G401 (cell line): ENCODE data around the gene MAPK10. TPM values are rescaled to one million over a fixed set of nuclear protein-coding genes. Genes with fewer than 3 reads are reported as not detected.

Experiments used
- DNase-seq: peaks from one replicate; pipeline ENCODE4 v3.0.0-alpha.2; 2015; ENCODE audit warnings: low spot score
- in situ Hi-C: cut with HindIII; loops from 2 replicates; pipeline ENCODE4 v1.10.0; 2016; ENCODE audit warnings: low sequenced_read_pairs, mixed read lengths
- total RNA-seq: library from RNA; depleted of rRNA; stranded (reverse); fragments of >200 nt; shearing (Covaris generic); gene quantifications from 2 replicates; pipeline ENCODE4 v1.2.3, GENCODE V29; 2014

The MAPK10 gene
- total RNA-seq, 1 experiment from 2014 or later = 0.78 TPM

DNA sequence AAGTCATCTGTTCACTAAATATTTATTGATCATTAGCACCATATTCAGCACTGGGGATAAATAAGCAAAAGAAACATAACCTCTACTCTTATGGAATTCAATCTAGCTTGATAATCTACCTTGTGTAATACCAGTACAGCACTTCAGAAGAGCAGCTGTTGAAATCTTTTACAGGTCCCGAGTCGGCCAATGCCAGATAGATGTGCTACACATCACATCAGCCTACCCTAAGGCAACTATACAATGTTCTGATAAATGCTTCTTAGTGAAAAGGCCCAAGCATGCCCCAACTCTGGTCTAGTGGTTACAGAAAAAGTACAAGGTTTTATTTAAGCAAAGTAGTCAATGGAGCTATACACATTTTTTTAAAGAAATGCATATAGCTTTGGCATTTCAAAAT, 68.7 kb downstream of the MAPK10 start:
- in situ Hi-C loops = no loop called here
- no peak for DNase-seq

- in situ Hi-C loops = no loop called here
- DNase-seq = no peak
Observed at GRCh38 chr4:86286726-86287125, 73.1 kb downstream of the MAPK10 start.

DNA sequence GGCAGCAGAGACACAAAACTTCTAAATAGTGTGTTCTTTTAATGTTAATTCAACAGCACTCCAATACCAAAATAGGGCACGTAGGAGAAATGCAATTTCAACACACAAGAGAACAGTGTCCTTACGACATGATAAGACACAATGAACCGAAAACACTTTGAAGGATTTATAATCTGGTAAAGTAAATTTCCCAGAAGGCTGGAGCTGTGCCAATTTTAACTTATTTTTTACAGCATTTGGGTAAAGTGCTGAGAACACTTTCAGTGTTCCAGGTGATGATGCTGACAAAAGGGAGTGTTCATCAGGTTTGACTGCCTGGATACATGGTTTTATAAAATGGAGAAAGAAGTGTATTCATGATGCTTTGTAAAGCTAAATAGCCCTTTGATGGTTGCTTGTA, 76.5 kb downstream of the MAPK10 start:
- DNase-seq = no peak
- in situ Hi-C loops = no loop called here

DNA sequence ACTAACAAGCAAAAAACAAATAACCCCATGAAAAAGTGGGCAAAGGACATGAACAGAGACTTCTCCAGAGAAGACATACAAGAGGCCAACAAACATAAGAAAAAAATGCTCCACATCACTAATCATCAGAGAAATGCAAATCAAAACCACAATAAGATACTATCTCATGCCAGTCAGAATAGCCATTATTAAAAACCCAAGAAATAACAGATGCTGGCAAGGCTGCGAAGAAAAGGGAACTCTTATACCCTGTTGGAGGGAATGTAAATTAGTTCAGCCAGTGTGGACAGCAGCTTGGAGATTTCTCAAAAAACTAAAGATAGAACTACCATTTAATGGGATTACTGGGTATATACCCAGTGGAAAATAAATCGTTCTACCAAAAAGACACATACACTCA, 79.6 kb downstream of the MAPK10 start:
- in situ Hi-C loops = no loop called here
- no peak for DNase-seq

GRCh38 chr4:86279293-86279960, 80.4 kb downstream of the MAPK10 start:
- in situ Hi-C loops = no loop called here

GRCh38 chr4:86278126-86278525, 81.7 kb downstream of the MAPK10 start:
- in situ Hi-C loops = no loop called here
- DNase-seq = no peak

More at GRCh38 chr4:86279293-86279960, 80.4 kb downstream of the MAPK10 start:
- no peak for DNase-seq

DNA sequence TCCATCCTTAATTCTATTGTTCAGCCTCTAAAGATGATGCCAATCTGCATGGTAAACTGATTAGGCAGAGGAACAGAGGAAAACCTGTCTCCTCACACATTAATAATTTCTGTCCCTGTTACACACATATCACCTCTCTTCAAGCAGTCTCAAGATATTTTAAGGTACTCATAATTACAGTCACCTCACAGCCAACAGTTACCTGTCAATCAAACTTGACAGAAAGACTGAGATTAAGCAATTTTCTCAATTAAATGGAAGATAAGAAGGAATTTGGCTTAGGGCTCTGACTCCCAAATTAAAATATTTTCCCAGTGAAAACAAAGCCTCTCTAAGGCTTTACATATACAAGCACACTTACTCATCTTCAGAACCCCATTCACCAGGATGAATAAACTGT, 85.2 kb downstream of the MAPK10 start:
- DNase-seq = no peak
- in situ Hi-C loops = no loop called here

DNA sequence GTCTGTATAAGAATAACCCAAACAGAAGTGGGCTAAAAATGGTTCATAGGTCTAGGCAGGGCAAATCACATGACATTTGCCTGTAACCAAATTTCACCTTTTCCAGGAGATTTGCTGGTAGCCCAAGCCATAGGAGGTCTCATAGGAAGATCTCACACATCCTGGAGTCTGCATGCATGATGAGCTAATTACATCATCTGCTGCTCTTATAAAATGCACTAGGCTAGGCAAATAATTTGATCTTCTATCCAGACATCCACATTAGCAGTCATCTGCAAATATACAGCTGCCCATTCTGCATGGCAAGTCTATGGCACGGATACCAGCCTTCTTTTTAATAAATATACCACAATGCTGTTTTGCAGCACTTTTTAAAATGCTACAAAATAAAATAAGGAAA, 87.2 kb downstream of the MAPK10 start:
- DNase-seq = no peak
- in situ Hi-C loops = no loop called here

GRCh38 chr4:86271057-86271456, 88.8 kb downstream of the MAPK10 start:
- DNase-seq = no peak
- in situ Hi-C loops = no loop called here

DNA sequence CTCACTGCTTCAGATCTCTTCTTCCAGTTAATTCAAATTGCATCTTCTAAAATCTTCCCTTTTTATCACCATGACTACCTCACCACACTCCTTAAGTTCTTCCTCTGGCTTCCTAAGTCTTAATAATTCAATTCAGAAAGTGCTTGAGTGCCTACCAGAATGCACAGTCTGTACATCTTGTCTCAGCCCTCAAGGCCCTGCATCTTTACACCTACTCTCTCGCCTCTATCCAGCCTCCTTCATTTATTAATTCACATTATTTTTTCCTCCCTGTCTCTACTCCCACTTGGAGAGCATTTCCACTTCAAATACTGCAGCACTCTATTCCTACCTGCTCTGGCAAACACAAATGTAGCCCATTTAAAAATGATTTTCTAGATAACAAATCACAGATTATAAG, 90.5 kb downstream of the MAPK10 start:
- in situ Hi-C loops = no loop called here
- DNase-seq = no peak

DNA sequence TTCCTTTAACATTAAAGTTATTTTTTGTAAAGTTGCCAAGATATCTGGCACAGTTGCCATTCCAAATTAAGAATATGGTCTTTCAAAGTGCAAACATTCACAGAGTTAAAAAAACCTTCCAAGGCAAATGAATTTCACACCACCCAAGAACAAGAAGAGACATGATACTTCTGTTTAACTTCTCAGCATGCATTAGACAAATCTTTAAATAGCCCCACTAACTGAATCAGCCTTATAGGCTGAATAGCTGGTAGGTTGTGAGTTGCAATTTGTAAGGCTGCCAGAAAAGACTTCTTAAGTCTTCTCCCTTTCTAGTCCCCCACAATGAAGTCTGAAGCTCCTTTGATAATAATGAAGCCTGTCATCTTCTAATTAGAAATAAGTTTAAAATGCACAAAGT, 95.6 kb downstream of the MAPK10 start:
- in situ Hi-C loops = no loop called here
- no peak for DNase-seq

GRCh38 chr4:86261636-86262035, 98.2 kb downstream of the MAPK10 start:
- in situ Hi-C loops = no loop called here
- DNase-seq = no peak

GRCh38 chr4:86256086-86256485, 103.8 kb downstream of the MAPK10 start:
- DNase-seq = no peak
- in situ Hi-C loops = no loop called here

DNA sequence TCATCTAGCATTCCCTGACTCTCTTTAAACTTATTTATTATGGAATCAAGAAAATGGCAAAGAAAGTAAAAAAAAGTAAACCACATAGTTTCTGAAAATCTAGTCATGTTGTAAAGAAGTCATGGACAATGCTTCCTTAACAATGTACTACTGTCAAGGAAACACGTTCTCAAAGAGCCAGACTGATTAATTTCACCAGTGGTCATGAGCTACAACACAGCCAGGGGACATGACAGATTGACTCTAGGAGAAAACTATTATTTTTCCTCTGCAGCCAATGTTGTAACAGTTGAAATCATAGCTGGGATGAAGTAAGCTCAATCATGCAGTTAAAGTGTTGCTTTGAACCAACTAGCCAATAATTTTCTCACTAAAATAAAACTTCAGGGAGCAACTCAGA, 109.2 kb downstream of the MAPK10 start:
- DNase-seq = no peak
- in situ Hi-C loops = no loop called here

DNA sequence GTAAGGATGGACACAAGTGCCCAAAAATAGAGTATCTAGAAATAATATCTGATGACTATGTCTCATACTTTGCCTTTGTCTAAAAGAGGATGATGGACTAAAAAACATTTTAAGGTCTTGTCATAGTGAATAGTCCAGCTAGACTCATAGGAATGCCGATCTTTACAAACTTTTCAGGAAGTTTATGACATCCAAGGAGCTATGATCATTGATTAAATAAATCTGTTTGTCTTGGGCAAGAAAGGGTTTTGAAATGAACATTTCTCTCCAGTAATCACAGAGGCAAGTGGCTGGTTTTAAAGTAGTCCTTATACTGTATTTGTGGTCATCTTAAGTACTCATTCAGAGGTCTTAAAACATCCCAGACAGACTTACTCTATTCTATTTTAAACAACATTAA, 109.8 kb downstream of the MAPK10 start:
- DNase-seq = no peak
- in situ Hi-C loops = no loop called here

DNA sequence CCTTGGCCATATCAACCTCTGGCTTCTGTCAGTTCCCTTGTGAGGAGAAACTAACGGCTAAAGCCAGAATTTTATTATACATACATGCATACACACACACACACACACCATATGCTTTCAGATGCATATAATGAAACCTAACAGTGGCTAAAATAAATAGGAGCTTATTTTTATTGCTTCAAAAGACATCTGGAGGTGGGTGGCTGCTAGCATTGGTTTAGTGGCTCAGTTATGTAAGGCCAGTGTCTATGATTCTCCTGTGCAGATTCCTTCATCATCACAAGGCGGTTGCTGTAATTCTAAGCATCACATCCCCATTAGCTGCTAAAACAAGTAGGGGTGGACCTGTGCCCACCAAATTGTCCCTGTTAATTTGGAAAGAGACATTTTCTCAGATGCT, 110.8 kb downstream of the MAPK10 start:
- no peak for DNase-seq
- in situ Hi-C loops = no loop called here

DNA sequence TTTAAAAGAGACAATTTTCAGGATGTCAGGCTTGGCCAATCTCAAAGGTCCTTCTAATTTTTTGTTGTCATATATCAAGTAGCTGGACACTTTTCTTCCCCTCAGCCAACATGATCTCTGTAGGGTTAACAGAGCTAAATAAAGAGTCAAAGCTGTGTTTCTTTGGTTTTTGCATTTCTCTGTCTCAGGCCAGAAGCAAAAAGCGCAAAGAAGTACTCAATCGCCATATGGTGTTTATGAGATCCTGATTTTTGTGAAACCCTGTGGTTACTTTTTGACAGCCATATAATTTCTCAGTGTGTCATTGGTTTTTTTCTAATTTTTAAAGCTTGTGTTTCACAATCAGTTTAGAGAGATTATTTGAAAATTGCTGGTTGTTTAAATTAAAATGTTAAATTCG, 111.9 kb downstream of the MAPK10 start:
- in situ Hi-C loops = no loop called here
- no peak for DNase-seq

DNA sequence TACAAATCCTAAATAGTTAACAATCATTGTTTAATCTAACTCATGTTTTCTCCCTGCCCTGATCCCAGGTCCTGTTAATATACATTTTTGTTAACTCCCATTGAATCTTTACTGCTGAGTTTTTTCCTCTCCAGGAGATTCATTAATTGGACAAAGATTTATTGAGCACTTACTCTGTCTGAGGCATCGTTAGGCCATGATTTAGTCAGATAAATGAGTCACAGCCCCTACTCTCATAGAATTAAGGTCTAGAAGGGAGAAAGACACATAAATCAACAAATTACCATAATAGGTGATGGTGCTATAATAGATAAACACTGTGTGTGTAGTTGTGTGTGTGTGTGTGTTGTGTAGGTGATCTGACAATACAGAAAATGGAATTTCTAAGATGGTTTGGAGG, 112.5 kb downstream of the MAPK10 start:
- in situ Hi-C loops = no loop called here
- DNase-seq = no peak

DNA sequence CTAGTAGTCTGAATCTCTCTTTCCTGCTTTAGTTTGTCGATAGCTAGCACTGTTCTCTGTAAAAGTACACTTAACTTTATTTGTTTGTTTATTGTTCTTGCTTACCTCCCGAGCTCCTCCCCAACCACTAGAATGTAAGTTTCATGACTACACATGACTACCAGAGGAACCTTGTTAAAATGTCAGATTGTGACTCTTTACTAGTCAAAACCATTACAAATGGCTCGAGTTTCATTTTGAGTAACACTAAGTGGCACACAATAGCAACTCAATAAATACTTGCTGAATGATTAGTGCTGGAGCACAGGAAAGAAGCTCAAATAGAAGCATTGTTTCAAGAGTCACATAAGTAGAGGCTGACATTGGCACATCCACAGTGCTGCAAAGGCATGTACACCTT, 116.1 kb downstream of the MAPK10 start:
- DNase-seq = no peak
- in situ Hi-C loops = no loop called here

GRCh38 chr4:86242677-86243076, 117.2 kb downstream of the MAPK10 start:
- in situ Hi-C loops = no loop called here
- no peak for DNase-seq

GRCh38 chr4:86235549-86235948, 124.3 kb downstream of the MAPK10 start:
- in situ Hi-C loops = no loop called here
- no peak for DNase-seq

- peak; percentile 23 for DNase-seq
- in situ Hi-C loops = no loop called here
Observed at GRCh38 chr4:86233681-86234080, 126.2 kb downstream of the MAPK10 start.
